LoVo (cell line): ENCODE results near the gene TAB2.

Source experiments
- DNase-seq: peaks from one replicate; pipeline ENCODE4 v3.0.0-alpha.2; 2016; ENCODE audit warnings: low spot score

The TAB2 gene

DNA sequence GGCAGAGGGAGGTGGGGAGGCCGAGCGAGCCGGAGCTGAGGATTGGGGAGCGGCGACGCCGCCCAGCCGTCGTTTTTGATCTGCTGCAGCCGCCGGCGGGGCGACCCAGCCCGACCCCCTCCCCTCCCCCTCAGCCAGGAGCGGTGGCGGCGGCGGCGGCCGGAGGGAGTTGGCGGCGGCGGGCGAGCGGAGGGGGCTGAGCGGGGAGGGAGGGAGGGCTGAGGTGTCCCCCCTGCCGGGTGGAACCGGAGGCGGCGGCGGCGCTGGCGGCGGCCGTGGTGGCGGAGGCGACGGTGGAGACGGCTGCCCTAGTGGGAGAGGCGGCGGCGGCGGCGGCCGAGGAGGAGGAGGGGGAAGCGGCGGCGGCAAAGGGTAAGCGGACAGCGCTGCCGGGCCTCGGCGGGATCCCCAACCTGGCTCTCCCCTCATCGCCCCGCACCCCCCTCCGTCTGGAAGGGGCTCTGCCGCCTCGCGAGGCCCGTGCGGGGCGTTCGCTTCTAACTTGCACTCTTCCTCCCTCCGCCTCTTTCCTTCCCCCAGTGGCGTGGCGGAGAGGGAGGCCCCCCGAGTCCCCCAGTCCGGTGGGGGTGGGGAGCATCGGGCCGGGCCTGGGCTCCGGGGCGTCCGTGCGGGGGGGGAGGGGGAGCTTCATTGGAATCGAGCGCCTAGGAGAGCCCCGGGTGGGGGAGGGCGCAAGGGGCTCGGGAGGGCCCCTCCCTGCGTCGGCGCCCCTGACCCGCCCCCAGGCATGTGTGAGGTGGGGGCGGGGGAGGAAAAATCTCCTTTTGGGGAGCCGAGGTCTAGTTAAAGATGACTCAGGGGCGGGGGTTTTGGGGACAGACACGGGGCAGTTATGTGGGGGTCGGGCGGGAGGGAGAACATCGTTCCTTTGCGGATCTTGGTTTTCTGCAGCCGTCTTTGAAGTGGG lies at the start of gene TAB2:
TSS of gene TAB2 (plus strand) at position 69 of the 928 bp plus-strand sequence. CDS start 52,286 bp downstream, outside the sequence.
- DNase-seq = no peak

- DNase-seq = no peak
Observed at GRCh38 chr6:149268146-149268545, 49.4 kb upstream of the TAB2 start.

DNA sequence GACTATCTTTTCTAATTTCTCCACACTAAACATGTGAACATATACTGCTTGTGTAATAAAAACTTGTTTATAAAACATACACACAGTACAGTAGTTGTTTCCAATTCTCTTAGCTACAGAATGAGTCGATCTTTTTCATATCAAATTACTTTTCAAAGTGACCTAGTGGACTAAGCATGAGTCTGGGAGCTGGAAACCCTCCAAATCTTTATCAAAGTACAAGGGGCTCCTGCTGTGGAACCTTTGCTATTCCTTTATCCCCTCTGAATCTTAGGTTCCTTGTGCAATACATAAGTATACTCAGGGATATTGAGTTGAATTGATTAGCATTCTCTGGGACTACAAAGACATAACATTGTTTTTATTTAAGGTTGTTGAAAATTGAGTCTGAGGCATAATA lies 48.7 kb upstream of the TAB2 start:
- DNase-seq = no peak

GRCh38 chr6:149270616-149271015 lies 46.9 kb upstream of the TAB2 start:
- DNase-seq = no peak

GRCh38 chr6:149271348-149272340 lies 45.9 kb upstream of the TAB2 start:
- no peak for DNase-seq

DNA sequence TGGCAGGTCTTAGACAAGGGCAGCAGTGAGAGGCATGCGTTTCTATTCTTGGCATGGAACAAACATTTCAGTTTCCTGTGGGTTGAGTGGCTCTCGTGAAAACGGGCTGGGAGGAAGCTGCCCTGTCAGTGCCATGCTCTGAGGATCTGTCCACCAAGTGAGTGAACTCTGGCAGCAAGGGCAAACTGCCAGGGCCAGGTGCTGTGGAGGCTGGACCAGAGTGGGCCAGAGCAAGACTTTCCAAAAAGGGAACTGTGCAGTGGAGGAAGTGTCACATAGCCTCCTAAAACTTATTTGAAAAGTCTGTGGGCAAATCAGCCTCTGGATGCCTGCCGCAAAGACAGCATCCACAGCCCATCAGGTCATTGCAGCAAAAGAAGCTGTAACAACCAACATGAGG lies 44.2 kb upstream of the TAB2 start:
- DNase-seq = no peak

DNA sequence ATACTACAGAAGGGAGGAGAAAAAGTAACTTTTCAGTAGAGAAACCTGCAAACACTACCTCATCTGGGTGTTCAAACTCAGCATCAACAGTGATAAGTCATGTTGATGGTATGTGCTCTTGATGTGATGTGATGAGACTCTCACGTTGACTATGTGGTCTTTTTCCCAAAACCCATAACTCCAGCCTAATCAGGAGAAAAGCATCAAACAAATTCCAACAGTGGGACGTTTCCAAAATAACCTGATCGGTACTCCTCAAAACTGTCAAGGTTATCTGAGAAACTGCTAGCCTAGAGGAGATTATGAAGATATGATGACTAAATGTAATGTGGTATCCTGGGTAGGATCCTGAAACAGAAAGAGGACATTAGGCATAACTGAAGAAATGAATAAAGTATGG lies 41.9 kb upstream of the TAB2 start:
- DNase-seq = no peak

DNA sequence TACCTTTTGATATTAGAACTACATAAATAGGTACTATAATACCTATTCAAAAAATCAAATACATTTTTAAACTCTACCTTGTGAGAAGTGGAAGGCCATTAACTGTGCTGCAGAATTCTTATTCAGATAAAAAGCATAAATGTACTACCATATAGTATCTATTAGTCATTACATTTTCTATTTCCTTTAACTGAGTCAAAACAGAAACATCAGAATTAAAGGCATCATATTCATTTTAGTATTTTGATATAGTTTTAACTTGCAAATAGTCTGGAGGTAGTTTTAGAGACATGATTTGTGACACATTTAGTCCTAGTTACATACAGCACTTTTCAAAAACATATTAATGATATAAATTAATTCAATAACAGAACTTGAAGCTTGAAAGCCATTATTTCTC lies 39.9 kb upstream of the TAB2 start:
- DNase-seq = no peak

- DNase-seq = no peak
Observed at GRCh38 chr6:149278997-149279396, 38.5 kb upstream of the TAB2 start.

- DNase-seq = no peak
Observed at GRCh38 chr6:149284904-149285303, 32.6 kb upstream of the TAB2 start.

- no peak for DNase-seq
Observed at GRCh38 chr6:149285626-149286025, 31.9 kb upstream of the TAB2 start.

DNA sequence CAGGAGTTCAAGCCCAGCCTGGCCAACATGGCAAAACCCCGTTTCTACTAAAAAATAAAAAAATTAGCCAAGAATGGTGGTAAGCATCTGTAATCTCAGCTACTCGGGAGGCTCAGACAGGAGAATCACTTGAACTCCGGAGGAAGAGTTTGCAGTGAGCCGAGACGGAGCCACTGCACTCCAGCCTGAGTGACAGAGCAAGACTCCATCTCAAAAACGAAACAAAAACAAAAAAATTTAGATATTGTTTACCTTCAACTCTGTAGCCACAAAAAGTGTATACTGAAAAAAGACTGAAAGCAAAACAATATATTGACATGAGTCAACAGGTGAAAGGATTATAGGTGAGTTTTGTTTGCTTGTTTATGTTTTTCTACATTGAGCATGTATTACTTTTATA lies 30.6 kb upstream of the TAB2 start:
- no peak for DNase-seq

DNA sequence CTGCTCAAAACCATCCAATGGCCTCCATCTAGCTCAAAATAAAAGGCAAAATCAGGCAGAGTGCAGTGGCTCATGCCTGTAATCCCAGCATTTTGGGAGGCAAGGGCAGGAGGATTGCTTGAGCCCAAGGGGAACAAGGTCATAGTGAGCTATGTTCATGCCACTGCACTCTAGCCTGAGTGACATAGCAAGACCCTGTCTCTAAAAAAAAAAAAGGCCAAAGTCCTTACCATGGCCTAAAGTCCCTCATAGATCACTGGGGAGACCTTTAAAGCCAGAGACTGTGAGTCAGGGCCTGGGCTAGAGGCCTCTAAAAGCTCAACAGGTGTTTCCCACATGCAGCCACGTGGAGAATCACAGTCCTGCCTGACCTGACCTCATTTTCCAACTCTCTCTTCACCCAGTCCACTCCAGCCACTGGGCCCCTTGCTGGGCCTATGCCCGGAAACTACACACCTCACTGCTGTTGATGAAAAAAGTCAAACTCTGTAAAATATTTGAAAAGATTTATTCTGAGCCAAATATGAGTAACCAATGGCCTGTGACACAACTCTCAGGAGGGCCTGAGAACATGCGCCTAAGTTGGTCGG lies 28.2 kb upstream of the TAB2 start:
- no peak for DNase-seq

- DNase-seq = no peak
Observed at GRCh38 chr6:149289966-149290365, 27.5 kb upstream of the TAB2 start.

DNA sequence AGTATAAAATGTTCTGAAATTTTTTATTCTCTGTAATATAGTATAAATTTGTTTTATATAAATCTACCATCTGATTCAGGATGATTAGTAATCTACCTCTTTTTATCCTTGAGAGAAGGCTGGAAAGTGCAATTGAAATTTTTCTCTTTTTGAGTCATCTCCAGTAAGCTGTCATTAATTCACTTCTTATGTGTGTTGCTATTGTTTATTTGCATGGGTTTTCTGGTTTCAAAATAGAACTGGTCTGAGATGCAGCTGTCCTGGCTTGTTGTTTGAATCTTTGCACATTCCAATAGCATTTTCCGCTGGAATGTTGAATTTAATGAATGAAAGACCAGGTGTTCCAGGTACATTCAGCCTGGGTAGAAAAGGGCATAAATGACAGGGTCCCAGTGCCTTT lies 24.3 kb upstream of the TAB2 start:
- no peak for DNase-seq

GRCh38 chr6:149300563-149300962 lies 16.9 kb upstream of the TAB2 start:
- DNase-seq = no peak

GRCh38 chr6:149302723-149303122 lies 14.8 kb upstream of the TAB2 start:
- DNase-seq = no peak

DNA sequence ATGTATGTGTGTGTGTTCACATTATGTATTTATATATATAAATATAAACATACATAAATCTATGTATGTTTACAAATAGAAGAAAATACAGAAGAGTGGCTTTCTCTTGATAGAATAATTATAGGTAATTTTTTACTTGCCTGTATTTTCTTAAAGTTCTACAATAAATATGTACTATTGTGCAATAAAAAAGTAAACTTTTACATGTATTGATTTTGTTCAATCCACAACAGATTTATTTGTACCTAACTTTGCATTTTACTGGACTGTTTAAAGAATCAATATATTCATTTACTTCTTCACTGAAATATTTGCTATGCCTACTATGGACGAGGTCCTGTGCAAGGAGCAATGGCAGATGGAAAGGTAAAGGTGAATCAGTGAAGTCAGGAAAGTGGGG lies 14.0 kb upstream of the TAB2 start:
- no peak for DNase-seq

GRCh38 chr6:149305372-149305771 lies 12.1 kb upstream of the TAB2 start:
- DNase-seq = no peak

DNA sequence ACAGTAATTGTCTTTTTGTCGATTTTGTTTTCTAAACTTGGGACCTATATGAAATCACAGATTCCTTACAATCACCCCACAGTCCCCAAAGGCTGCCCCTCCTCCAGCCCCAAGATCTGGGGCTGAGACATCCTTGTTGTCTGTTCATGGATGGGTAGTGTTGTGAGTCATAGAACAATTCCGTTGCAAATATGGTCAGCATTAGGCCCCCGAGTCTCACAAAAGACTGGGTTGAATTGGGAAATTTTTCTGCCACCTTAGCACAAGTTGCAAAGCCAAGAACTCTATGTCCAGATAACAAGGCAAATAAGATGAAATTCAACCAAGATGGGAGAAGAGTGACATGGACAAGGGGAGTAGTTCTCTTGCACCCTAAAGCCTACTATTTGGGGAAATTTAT lies 10.5 kb upstream of the TAB2 start:
- no peak for DNase-seq

DNA sequence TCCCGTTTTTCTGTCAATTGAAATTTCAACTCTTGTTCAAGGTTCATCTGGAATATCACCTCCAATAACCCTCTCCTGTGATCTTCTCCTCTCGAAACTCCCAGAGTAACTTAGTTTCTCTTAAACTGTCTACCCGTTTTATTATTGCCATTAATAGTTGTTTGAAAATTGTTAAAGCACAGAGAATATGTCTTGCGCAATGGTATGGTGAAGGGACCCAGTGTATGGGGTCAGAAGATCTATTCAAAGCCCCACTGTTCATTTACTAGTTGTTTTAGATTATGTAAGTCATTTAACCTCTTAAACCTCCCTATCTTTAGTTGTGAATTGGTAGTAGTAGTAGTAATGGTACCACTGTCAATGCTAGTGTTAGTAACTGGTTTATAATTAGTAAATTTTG lies 6.2 kb upstream of the TAB2 start:
- DNase-seq = no peak

GRCh38 chr6:149311766-149312165 lies 5.7 kb upstream of the TAB2 start:
- no peak for DNase-seq
